Effector memory CD4-positive, alpha-beta T cell (primary cell): Measurements from ENCODE around the gene LRRC4C.

ENCODE experiments used
- DNase-seq, 3 donors: peaks; one replicate each; pipeline ENCODE4 v3.0.0-alpha.2; 2020
- H3K27ac ChIP-seq: 2 replicates; pipeline ENCODE4 v1.7.0; 2013; ENCODE audit warnings: mild to moderate bottlenecking, low read length, moderate library complexity; ENCODE audit not compliant: insufficient read depth, poor library complexity, severe bottlenecking
- H3K27me3 ChIP-seq: replicated peaks from 2 replicates; pipeline ENCODE4 v1.7.0; 2013; ENCODE audit warnings: mild to moderate bottlenecking, low read length; ENCODE audit not compliant: insufficient read depth, control insufficient read depth, poor library complexity, severe bottlenecking
- H3K36me3 ChIP-seq: 2 replicates; pipeline ENCODE4 v1.7.0; 2013; ENCODE audit warnings: mild to moderate bottlenecking, low read length, moderate library complexity; ENCODE audit not compliant: control insufficient read depth, insufficient read depth
- H3K4me1 ChIP-seq: 2 replicates; pipeline ENCODE4 v1.7.0; 2013; ENCODE audit warnings: low read length, mild to moderate bottlenecking; ENCODE audit not compliant: control insufficient read depth, insufficient read depth, poor library complexity, severe bottlenecking
- H3K4me3 ChIP-seq: 2 replicates; pipeline ENCODE4 v1.7.0; 2013; ENCODE audit warnings: low read length, low read depth, mild to moderate bottlenecking; ENCODE audit not compliant: insufficient read depth, poor library complexity, severe bottlenecking
- H3K9me3 ChIP-seq: 2 replicates; pipeline ENCODE4 v1.7.0; 2013; ENCODE audit warnings: mild to moderate bottlenecking, low read length, moderate library complexity; ENCODE audit not compliant: control insufficient read depth

The LRRC4C gene

DNA sequence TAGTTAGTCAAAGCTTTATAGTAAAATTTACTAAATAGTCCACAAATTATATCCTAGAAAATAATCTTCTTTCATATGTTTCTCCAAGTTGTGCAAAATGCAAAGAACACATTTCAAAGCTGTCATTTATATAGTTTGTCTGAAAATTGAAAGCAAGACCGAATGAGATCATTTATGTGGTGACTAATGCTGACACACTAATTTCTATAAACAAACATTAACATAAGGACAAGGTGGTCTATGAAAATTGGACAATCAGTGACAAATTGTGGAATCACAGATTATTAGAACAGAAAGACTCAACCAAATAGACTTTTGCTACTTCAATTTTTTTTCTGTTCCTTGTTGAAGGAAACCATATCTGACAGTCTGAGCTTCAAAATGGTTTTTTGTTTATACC lies 1056.1 kb downstream of the LRRC4C start:
- no peak overlapping the region for H3K4me3 ChIP-seq
- H3K4me1 ChIP-seq: no peaks in the 10 kb centered on the region
- no peaks in the 10 kb centered on the region for H3K9me3 ChIP-seq
- no peaks in the 10 kb centered on the region for H3K27me3 ChIP-seq
- no peaks in the 10 kb centered on the region for H3K36me3 ChIP-seq
- no peak for DNase-seq
- no peak overlapping the region for H3K27ac ChIP-seq

DNA sequence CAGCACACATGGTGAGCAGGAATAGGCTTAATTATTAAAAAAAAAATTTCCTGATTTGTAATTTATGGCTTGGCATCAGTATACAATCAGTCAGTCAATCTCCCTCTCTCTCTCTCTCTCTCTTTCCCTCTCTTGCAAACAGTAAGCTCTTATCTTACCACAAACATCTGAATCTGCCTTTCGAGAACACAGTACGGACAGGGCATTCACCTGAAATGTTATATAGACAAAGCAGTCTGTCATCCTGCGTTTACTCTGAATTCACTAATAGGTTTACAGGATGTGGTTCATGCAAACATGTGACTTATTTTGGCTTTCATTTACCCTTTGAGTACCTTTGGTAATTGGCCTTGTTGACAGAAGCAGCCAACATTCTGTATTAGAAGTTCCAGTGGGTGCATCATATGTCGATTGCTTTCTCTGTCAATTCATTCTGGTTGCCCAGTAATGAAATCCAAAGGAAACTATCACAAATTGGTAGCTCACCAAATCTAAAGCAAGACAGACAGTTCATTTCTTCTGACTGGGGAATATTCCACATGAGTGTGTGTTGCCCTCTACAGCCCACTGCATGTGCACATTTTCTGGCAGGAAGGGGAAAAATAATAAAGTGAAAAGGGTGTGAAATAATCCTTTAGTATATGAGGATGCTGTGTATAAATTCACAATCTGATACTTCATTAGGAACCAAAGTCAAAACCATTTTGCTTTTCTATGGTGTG lies 1058.2 kb downstream of the LRRC4C start:
- no peaks in the 10 kb centered on the region for H3K4me1 ChIP-seq
- no peaks in the 10 kb centered on the region for H3K36me3 ChIP-seq
- no peaks in the 10 kb centered on the region for H3K9me3 ChIP-seq
- H3K27me3 ChIP-seq: no peaks in the 10 kb centered on the region
- H3K27ac ChIP-seq: no peak overlapping the region
- H3K4me3 ChIP-seq: no peak overlapping the region
- DNase-seq: no peak

- no peak overlapping the region for H3K27ac ChIP-seq
- DNase-seq: no peak
- no peaks in the 10 kb centered on the region for H3K27me3 ChIP-seq
- H3K9me3 ChIP-seq: no peaks in the 10 kb centered on the region
- H3K36me3 ChIP-seq: no peaks in the 10 kb centered on the region
- H3K4me1 ChIP-seq: no peaks in the 10 kb centered on the region
- H3K4me3 ChIP-seq: no peak overlapping the region
Measured at GRCh38 chr11:40397141-40397540, 1062.3 kb downstream of the LRRC4C start.

DNA sequence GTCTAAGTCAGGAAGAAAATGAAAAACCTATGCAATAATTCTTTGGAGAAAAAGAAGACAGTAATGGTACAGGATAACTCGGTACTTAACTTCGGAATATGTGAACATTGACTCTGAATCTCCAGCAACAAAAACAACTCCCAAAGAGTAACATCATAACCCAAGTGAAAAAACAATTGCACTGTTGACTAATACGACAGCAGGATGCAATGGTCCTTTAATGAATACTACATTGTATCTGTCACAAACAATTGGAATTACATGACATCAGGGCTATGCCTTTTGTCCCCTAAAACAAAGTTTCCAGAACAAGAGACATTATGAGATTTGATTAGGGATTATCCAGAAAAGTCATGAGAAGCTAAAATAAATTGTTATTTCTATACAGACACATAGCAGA lies 1065.9 kb downstream of the LRRC4C start:
- Histone ChIP-seq H3K27ac (no peak overlapping the region), H3K27me3 (no peaks in the 10 kb centered on the region)

GRCh38 chr11:40391679-40392078 lies 1067.8 kb downstream of the LRRC4C start:
- no peak overlapping the region for H3K4me3 ChIP-seq
- no peaks in the 10 kb centered on the region for H3K27me3 ChIP-seq
- H3K36me3 ChIP-seq: no peaks in the 10 kb centered on the region
- H3K27ac ChIP-seq: no peak overlapping the region
- H3K9me3 ChIP-seq: no peaks in the 10 kb centered on the region
- H3K4me1 ChIP-seq: no peaks in the 10 kb centered on the region
- no peak for DNase-seq

More for the DNA sequence above, 1065.9 kb downstream of the LRRC4C start:
- Histone ChIP-seq H3K4me3 (no peak overlapping the region), H3K4me1 (no peaks in the 10 kb centered on the region), H3K9me3 (no peaks in the 10 kb centered on the region), H3K36me3 (no peaks in the 10 kb centered on the region)
- DNase-seq: no peak

- H3K4me3 ChIP-seq: no peak overlapping the region
- H3K36me3 ChIP-seq: no peaks in the 10 kb centered on the region
- H3K4me1 ChIP-seq: no peaks in the 10 kb centered on the region
- H3K27me3 ChIP-seq: no peaks in the 10 kb centered on the region
- no peak overlapping the region for H3K27ac ChIP-seq
- H3K9me3 ChIP-seq: no peaks in the 10 kb centered on the region
- DNase-seq: no peak
Measured at GRCh38 chr11:40388097-40388818, 1071.2 kb downstream of the LRRC4C start.

- Histone ChIP-seq H3K27me3 (no peaks in the 10 kb centered on the region), H3K36me3 (no peaks in the 10 kb centered on the region), H3K27ac (no peak overlapping the region)
Measured at GRCh38 chr11:40387240-40387980, 1072.0 kb downstream of the LRRC4C start.

DNA sequence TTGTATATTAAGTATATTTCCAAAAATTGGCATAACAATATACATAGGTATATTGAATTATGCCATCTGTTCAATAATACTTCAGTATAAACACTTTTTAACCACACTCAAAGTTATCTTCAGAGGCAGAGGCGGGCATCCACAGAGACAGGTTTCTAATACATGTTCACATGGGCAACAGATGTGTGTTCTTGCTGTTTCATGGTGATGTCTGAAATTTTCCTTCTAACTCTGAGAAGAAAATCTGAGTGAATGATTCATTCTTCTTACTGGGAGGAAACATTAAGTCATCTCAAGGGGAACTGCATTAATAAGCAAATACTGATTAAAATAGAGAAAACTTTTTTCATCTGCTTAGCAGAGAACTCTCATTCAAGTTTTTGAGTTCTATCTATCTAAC lies 1074.5 kb downstream of the LRRC4C start:
- Histone ChIP-seq H3K27me3 (no peaks in the 10 kb centered on the region), H3K4me3 (no peak overlapping the region), H3K36me3 (no peaks in the 10 kb centered on the region), H3K9me3 (no peaks in the 10 kb centered on the region), H3K27ac (no peak overlapping the region), H3K4me1 (no peaks in the 10 kb centered on the region)
- DNase-seq: no peak

More at GRCh38 chr11:40387240-40387980, 1072.0 kb downstream of the LRRC4C start:
- Histone ChIP-seq H3K9me3 (no peaks in the 10 kb centered on the region), H3K4me3 (no peak overlapping the region), H3K4me1 (no peaks in the 10 kb centered on the region)
- DNase-seq: no peak

DNA sequence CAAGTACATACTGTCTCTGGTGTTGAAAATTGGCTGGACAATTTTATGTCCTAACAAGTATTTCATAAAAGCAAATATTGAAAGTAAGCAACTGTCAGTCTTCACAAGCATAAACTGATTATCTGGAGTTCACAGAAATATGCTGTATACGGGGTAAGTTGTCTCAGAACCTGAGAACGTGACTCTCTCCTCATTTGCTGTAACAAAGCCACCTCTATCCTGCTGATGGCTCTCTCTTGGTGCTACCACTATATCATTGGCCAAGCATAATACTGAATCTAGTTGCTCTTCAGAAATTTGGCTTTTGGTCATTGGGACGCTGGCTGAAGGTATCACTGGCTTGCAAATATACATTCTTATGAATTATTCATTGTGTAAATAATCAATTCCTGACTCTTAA lies 1078.0 kb downstream of the LRRC4C start:
- H3K4me1 ChIP-seq: no peaks in the 10 kb centered on the region
- H3K27me3 ChIP-seq: no peaks in the 10 kb centered on the region
- no peaks in the 10 kb centered on the region for H3K9me3 ChIP-seq
- no peak overlapping the region for H3K27ac ChIP-seq
- no peak for DNase-seq
- no peak overlapping the region for H3K4me3 ChIP-seq
- no peaks in the 10 kb centered on the region for H3K36me3 ChIP-seq

GRCh38 chr11:40380835-40381234 lies 1078.6 kb downstream of the LRRC4C start:
- Histone ChIP-seq H3K36me3 (no peaks in the 10 kb centered on the region), H3K9me3 (no peaks in the 10 kb centered on the region), H3K27me3 (no peaks in the 10 kb centered on the region), H3K27ac (no peak overlapping the region), H3K4me1 (no peaks in the 10 kb centered on the region), H3K4me3 (no peak overlapping the region)
- no peak for DNase-seq
